NCI-H2081 (cell line): ENCODE measurements around the gene ROR1.

Source experiments
- DNase-seq, 2 experiments: peaks; one replicate each; lab custom pipeline; 2025; lab: John Stamatoyannopoulos, UW

Gene ROR1

GRCh38 chr1:63974966-63975365 lies 201.1 kb downstream of the ROR1 start:
- no peak for DNase-seq

GRCh38 chr1:63975481-63975880 lies 201.7 kb downstream of the ROR1 start:
- DNase-seq, result peak in 1 of 2 experiments; percentile 47

DNA sequence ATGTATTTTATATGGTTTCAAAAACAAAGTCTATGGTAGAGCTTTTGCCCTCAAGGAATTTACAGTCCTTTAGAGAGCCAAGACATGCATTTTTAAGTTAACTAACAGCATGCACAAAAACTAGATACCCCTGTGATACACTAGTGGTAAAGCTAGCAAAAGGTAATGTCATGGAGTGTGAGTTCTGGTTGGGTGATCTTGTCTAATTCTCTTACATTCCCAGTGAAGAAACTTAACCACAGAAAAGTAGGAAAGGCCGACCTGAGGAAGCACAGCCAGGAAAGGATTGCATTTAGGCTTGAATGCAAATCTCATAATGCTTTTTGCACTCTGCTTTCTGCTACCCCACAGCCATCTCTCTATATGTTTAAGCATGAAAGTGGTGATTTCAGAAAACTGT lies 202.2 kb downstream of the ROR1 start:
- DNase-seq, result no peak

- DNase-seq, result no peak
Observed at GRCh38 chr1:63977466-63977865, 203.6 kb downstream of the ROR1 start.

DNA sequence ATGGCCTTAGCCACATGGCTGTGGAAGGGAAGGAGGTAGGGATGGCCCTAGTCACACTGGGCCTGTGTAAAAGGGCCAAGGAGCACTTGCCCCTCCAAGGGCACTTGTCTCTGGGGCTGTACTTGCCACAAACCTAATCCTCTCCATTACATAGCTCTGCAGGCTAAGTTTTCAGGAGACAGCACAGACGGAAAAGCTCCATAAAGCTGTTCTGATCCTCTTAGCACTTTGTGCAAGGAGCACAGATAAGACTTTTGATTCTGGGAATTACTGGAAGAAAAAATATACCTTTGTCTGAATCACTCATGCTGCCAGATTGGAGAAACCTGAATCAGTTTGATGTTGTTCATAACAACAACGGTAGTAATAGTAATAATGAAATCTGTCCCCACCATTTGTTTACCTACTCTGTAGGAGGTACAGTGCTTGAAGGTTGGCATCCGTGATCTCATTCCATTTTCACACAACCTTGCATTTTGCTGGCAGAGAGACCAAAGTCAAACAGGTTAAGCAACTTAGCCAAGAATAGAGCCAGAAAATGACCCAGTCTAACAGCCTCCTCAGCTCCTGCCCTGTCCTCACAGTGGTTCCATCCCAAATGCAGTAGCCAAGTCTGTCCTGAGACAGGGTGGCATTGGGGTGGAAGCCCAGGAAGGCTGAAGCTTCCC lies 207.1 kb downstream of the ROR1 start:
- peak in 1 of 2 experiments; percentile 5 for DNase-seq

DNA sequence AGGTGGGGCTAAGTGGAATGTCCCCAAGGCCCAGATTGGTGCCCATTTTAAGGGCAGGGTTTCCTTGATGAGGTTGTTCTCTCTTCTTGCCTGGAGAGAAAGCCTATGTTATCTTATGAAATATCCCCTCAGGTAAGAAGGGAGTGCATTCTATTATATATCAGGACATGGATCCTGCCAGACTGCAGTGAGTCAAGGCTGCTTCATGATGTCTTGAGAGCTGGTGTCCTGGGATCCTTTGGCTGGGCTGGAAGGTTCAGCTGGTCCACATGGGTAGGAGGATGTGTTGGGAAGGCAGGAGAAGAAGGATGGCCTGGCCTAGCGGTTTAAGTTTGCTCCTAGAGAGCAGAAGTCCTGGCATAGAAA lies 207.6 kb downstream of the ROR1 start:
- no peak for DNase-seq

DNA sequence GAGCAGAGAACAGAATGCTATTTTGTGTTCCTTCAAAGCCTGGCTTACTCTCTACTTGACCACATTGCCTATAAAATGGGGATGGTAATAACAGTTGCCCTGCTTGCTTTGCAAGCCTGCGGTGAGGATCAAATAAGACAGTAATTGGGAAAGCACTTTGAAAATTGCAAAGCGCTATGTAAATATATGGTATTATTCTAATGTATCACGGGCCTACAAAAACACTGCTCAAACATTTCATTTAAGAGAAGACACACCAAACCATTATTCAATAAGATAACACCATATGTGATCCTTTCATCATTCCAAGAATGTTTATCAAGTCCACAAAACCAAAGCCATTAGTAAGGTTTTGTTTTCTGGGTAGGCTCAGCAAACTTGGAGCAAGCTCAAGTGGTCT lies 208.4 kb downstream of the ROR1 start:
- peak; percentile 8 to 70 for DNase-seq

GRCh38 chr1:63983391-63984256 lies 209.8 kb downstream of the ROR1 start:
- no peak for DNase-seq

- no peak for DNase-seq
Observed at GRCh38 chr1:63984257-63984929, 210.6 kb downstream of the ROR1 start.

- DNase-seq, result no peak
Observed at GRCh38 chr1:63984930-63985290, 211.1 kb downstream of the ROR1 start.

DNA sequence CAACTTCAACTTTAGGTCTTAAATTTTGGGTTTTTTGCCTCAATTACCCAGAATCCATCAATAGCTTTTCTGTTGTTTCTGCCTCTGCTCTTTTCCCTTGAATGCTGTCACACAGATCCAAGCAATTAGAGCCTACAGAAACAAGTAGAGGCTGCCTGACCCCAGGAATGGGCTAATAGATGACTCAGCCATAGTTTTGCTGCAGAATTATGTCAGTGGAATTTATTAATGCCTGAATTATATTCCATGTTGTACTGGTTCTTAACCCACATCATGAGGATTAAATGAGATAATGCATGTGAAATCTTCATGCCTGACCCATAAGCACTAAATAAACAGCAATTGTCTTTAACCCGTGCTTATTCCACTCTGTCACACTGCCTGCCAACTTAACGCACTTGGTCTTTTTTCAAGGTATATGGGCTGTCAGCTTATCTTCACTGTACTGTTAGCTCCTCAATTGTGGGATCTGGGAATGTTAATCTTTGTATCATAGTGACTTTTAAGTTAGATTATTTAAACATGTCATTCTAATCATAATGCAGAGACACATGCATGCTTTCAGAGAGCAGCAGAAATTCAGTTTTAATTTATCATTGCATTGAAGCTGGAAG lies 213.3 kb downstream of the ROR1 start:
- no peak for DNase-seq

DNA sequence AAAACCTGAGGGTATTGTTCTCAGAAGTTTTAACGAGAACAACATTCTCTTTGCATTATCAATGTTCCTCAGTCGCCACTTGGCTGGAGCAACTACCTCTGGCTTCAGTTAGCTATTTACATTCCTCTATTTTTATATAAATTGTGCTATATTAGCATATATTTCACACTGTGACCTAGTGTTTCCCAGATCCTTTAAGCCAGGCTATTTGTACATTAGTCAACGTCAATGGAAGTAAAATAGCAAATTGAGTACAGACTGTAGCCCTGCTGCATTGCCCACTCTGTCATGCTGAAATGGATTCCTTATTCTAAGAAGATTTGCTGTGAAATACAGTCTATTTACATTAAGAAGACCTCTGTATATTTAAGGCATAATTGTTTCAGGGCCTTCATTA lies 213.8 kb downstream of the ROR1 start:
- DNase-seq, result no peak

- no peak for DNase-seq
Observed at GRCh38 chr1:63988941-63989340, 215.1 kb downstream of the ROR1 start.

DNA sequence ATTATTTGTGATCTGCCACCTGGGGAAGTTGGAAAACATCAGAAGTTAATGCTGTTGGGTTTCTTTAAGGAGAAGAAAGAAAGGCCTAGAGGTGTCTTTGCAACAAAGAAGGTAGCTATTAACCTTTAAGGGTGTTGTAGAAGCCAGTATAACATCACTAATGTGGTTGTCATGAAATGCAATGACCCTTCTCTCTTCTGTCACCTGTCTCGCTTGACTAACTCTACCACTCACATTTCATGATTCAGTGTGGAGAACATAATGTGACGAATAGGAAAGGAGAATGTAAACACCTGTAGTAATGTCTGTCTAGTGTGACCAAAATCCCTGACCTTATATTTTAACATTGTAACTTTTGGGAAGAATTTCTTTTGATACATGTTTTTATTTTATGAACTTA lies 217.9 kb downstream of the ROR1 start:
- DNase-seq, result no peak

DNA sequence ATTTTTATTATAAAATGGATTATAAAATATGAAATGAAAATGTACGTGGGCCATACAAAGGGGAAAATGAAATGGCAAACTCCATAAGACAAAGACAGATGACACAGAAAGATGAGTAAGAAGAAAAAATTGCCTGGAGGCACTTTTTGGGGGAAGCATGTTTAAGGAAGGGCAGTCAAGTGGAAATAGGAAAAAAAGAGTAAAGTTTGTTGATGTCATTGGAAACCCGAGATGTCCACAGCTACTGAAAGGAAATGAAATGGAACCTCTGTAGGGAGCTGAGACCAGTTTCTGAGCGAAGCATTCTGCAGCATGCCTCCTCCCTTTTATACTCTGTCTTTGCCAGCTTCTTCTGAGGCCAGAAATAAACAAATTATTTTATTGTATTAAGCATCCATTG lies 226.2 kb downstream of the ROR1 start:
- DNase-seq, result no peak

- no peak for DNase-seq
Observed at GRCh38 chr1:64001038-64001437, 227.2 kb downstream of the ROR1 start.

GRCh38 chr1:64004451-64005025 lies 230.7 kb downstream of the ROR1 start:
- DNase-seq, result no peak

DNA sequence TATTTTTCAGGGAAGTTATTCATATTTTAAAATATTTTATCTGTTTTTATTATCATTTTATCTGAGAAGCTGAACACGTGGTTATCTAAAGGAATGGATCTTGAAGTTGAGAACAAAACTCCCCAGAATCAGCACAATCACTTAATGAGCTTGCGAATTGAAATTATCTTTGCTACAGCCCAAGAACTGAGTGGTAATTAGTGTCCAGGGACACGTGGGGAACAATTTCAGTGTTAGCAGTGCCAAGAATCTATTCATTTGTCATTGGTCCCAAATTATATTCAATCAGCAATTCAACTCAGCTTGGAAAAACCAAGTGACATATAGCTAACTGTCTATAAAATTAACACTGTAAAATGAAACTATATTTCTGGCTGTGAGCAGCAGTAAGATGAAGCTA lies 232.0 kb downstream of the ROR1 start:
- peak in 1 of 2 experiments; percentile 30 for DNase-seq

GRCh38 chr1:64006276-64007051 lies 232.6 kb downstream of the ROR1 start:
- peak; percentile 31 to 83 for DNase-seq

DNA sequence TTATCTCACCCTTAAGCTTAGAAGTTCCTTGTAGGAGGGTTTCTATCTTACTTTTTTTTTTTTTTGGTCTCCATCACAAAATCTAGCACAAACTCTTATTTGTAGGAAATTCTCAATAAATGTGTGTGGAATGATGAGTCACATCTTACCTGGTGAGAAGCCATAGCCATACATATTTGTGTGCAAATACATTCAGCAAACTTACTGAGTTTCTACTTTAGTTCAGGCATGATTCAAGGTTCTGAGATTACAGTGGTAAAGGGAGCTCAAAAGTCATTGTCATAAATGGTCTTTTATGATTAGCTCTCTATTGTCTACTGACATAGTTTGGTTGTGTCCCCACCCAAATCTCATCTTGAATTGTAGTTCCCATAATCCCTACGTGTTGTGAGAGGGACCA lies 236.5 kb downstream of the ROR1 start:
- no peak for DNase-seq

- no peak for DNase-seq
Observed at GRCh38 chr1:64013395-64013794, 239.6 kb downstream of the ROR1 start.
